OCI-LY7 (cell line): Measurements from ENCODE around the gene TFAP2B.

Experiments
- CTCF ChIP-seq: fragments of 200-600 bp; sonication (generic); conservative IDR thresholded peaks from 2 replicates; pipeline ENCODE4 v1.5.1; 2014; ENCODE audit warnings: mild to moderate bottlenecking, antibody characterized with exemption, low read length, moderate library complexity, mixed read lengths
- EZH2phosphoT487 ChIP-seq: fragments of 200-600 bp; sonication (generic); IDR thresholded peaks from 2 replicates; pipeline ENCODE4 v1.6.1; 2018; ENCODE audit warnings: low read depth, borderline replicate concordance, mild to moderate bottlenecking, mixed run types, antibody characterized with exemption, low read length, moderate library complexity, mixed read lengths

- TF ChIP-seq CTCF (no peak), EZH2phosphoT487 (no peak)
Measured at GRCh38 chr6:50818020-50818419, 651 bp upstream of the TFAP2B start.
